CD14-positive monocyte (primary cell): Measurements from ENCODE around the gene RASD2. TPM values are rescaled to one million over a fixed set of nuclear protein-coding genes. Genes with fewer than 3 reads are reported as not detected.

Experiments used
- DNase-seq, 3 donors: peaks; one replicate each; pipeline ENCODE4 v3.0.0-alpha.2; 2011 to 2022
- H2AFZ ChIP-seq: 2 replicates; pipeline ENCODE4 v1.6.0; 2012; ENCODE audit warnings: mild to moderate bottlenecking, low read depth, low read length, inconsistent platforms; ENCODE audit not compliant: insufficient read depth, poor library complexity, severe bottlenecking
- H3K27ac ChIP-seq, 2 donors: 1 replicate in 1 of 2; 2 replicates in 1 of 2; pipeline ENCODE4 v1.5.1; 2012 to 2013; ENCODE audit warnings: low read length in 2 of 2, control low read depth in 1 of 2, inconsistent platforms in 1 of 2, low read depth in 1 of 2, mild to moderate bottlenecking in 1 of 2
- H3K27me3 ChIP-seq, 2 donors: one replicate each; pipeline versions ENCODE4 v1.6.0 to v1.6.1; 2011 to 2013; ENCODE audit warnings: low read length in 2 of 2; ENCODE audit not compliant: control insufficient read depth in 2 of 2, insufficient read depth in 2 of 2
- H3K36me3 ChIP-seq, 2 donors: replicated peaks in 1 of 2; 1 replicate in 1 of 2; 2 replicates in 1 of 2; pipeline versions ENCODE4 v1.5.1 to v1.6.1; 2012 to 2013; ENCODE audit warnings: low read length in 2 of 2, control low read depth in 1 of 2, inconsistent platforms in 1 of 2, mild to moderate bottlenecking in 1 of 2; ENCODE audit not compliant: insufficient read depth in 2 of 2, control insufficient read depth in 1 of 2
- H3K4me1 ChIP-seq, 2 donors: 1 replicate in 1 of 2; 2 replicates in 1 of 2; pipeline versions ENCODE4 v1.5.1 to v1.6.1; 2012 to 2013; ENCODE audit warnings: low read length in 2 of 2, control low read depth in 1 of 2, inconsistent platforms in 1 of 2, mild to moderate bottlenecking in 1 of 2, moderate library complexity in 1 of 2; ENCODE audit not compliant: insufficient read depth in 2 of 2, control insufficient read depth in 1 of 2
- H3K4me2 ChIP-seq: replicated peaks from 2 replicates; pipeline ENCODE3; 2012; ENCODE audit warnings: low read length, moderate library complexity, mild to moderate bottlenecking; ENCODE audit not compliant: poor library complexity, severe bottlenecking; ENCODE audit errors: extremely low read depth
- H3K4me3 ChIP-seq, 3 experiments: fragments of 200-600 bp in 1 of 3; sonication (generic) in 1 of 3; replicated peaks in 1 of 3; 1 replicate in 2 of 3; 2 replicates in 1 of 3; pipeline ENCODE4 v1.5.1; 2011 to 2013; ENCODE audit warnings: low read length in 3 of 3, mild to moderate bottlenecking in 3 of 3, control low read depth in 2 of 3, low read depth in 2 of 3, inconsistent platforms in 1 of 3, moderate library complexity in 1 of 3
- H3K79me2 ChIP-seq: 2 replicates; pipeline ENCODE4 v1.6.0; 2012; ENCODE audit warnings: mild to moderate bottlenecking, control low read depth, inconsistent platforms, low read length, moderate library complexity; ENCODE audit not compliant: insufficient read depth
- H3K9ac ChIP-seq: 2 replicates; pipeline ENCODE4 v1.6.0; 2017; ENCODE audit warnings: low read length, mild to moderate bottlenecking; ENCODE audit not compliant: insufficient read depth, poor library complexity, severe bottlenecking
- H3K9me3 ChIP-seq, 2 donors: replicated peaks in 1 of 2; 1 replicate in 1 of 2; 2 replicates in 1 of 2; pipeline versions ENCODE4 v1.5.1 to v1.6.1; 2012 to 2013; ENCODE audit warnings: low read length in 2 of 2, control low read depth in 1 of 2; ENCODE audit not compliant: control insufficient read depth in 1 of 2, insufficient read depth in 1 of 2
- H4K20me1 ChIP-seq: 2 replicates; pipeline ENCODE4 v1.6.0; 2012; ENCODE audit warnings: mild to moderate bottlenecking, low read length, control low read depth, moderate library complexity; ENCODE audit not compliant: insufficient read depth
- H3K27ac Mint-ChIP-seq, 7 donors: one replicate each; pipeline ENCODE4 v1.8.0; 2020; ENCODE audit warnings: mild to moderate bottlenecking in 7 of 7, mixed read lengths in 7 of 7, moderate library complexity in 6 of 7, inconsistent platforms in 2 of 7
- H3K27me3 Mint-ChIP-seq, 3 donors: one replicate each; pipeline ENCODE4 v1.8.0; 2021 to 2022; ENCODE audit warnings: low read depth in 3 of 3, mild to moderate bottlenecking in 3 of 3, mixed read lengths in 3 of 3, moderate library complexity in 3 of 3, inconsistent platforms in 1 of 3
- H3K36me3 Mint-ChIP-seq, 2 donors: one replicate each; pipeline ENCODE4 v1.8.0; 2020; ENCODE audit warnings: mixed read lengths in 2 of 2, inconsistent platforms in 1 of 2, mild to moderate bottlenecking in 1 of 2
- H3K4me1 Mint-ChIP-seq: one replicate; pipeline ENCODE4 v1.8.0; 2020; ENCODE audit warnings: mild to moderate bottlenecking, mixed read lengths
- H3K4me3 Mint-ChIP-seq, 2 donors: one replicate each; pipeline ENCODE4 v1.8.0; 2020; ENCODE audit warnings: mild to moderate bottlenecking in 2 of 2, mixed read lengths in 2 of 2, moderate library complexity in 1 of 2
- H3K9me3 Mint-ChIP-seq, 7 donors: one replicate each; pipeline ENCODE4 v1.8.0; 2020 to 2022; ENCODE audit warnings: mixed read lengths in 7 of 7, mild to moderate bottlenecking in 6 of 7, moderate library complexity in 6 of 7, inconsistent platforms in 2 of 7
- WGBS: methylation state at CpG from one replicate; pipeline ENCODE4 v1.1.5; 2013; ENCODE audit warnings: missing lambda C conversion rate; ENCODE audit not compliant: insufficient coverage; 5-methylcytosine and 5-hydroxymethylcytosine counted together
- intact Hi-C, 2 donors: fragments of 100-400 bp; cut with micrococcal nuclease; formaldehyde crosslinking; loops; one replicate each; pipeline versions ENCODE4 v1.15.0 to v1.15.1; 2023
- polyA plus RNA-seq, 3 donors: library from polyadenylated mRNA; depleted of rRNA in 1 of 3; unstranded in 2 of 3; stranded (reverse) in 1 of 3; fragments of 300-500 nt in 2 of 3; fragments of >200 nt in 1 of 3; fragmentation: Illumina TruSeq in 2 of 3; gene quantifications; 1 replicate in 2 of 3; 2 replicates in 1 of 3; pipeline ENCODE4 v1.2.3, GENCODE V29; 2012 to 2021
- TF ChIP-seq, protein P1 (sequence below): fragments of 200-600 bp; IDR thresholded peaks from one replicate; pipeline ENCODE4 v1.8.0; 2022; ENCODE audit warnings: antibody characterized with exemption, mild to moderate bottlenecking

Gene RASD2
- polyA plus RNA-seq, 3 donors, result 0.29 TPM; not detected in 2

DNA sequence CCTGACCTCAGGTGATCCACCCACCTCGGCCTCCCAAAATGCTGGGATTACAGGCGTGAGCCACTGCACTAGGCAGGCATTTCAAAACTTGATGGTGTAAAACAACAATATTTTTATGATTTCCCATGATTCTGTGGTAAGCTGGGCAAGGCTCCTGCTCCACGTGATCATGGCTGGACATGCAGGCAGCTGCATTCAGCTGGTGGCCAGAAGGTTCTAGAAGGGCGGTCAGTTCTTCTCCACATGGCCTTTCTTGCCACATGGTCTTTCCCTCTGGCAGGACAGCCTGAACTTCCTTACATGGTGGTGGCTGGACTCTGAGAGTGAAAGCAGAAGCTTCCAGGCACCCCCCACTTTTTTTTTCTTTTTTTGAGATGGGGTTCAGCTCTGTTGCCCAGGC lies 9.9 kb upstream of the RASD2 start:
- Mint-ChIP-seq H3K9me3 (peaks cover 0 to 9% (median 7%) of the 10 kb centered on the region in 7 donors), H3K27ac (no peak overlapping the region), H3K27me3 (peaks cover 0 to 4% (median 3%) of the 10 kb centered on the region in 3 donors), H3K4me3 (no peak overlapping the region), H3K4me1 (peaks cover 19% of the 10 kb centered on the region), H3K36me3 (no peaks in the 10 kb centered on the region)
- 95% methylated on average over 4 of the region's 4 CpGs for WGBS
- H3K9me3 ChIP-seq, result peaks cover 0 to 10% of the 10 kb centered on the region in 2 donors
- H3K36me3 ChIP-seq, result no peaks in the 10 kb centered on the region
- TF ChIP-seq, protein P1, sequence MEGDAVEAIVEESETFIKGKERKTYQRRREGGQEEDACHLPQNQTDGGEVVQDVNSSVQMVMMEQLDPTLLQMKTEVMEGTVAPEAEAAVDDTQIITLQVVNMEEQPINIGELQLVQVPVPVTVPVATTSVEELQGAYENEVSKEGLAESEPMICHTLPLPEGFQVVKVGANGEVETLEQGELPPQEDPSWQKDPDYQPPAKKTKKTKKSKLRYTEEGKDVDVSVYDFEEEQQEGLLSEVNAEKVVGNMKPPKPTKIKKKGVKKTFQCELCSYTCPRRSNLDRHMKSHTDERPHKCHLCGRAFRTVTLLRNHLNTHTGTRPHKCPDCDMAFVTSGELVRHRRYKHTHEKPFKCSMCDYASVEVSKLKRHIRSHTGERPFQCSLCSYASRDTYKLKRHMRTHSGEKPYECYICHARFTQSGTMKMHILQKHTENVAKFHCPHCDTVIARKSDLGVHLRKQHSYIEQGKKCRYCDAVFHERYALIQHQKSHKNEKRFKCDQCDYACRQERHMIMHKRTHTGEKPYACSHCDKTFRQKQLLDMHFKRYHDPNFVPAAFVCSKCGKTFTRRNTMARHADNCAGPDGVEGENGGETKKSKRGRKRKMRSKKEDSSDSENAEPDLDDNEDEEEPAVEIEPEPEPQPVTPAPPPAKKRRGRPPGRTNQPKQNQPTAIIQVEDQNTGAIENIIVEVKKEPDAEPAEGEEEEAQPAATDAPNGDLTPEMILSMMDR, result no peak
- no peak overlapping the region for H2AFZ ChIP-seq
- H3K27me3 ChIP-seq, result no peaks in the 10 kb centered on the region
- H3K9ac ChIP-seq, result no peak overlapping the region
- no peak overlapping the region for H3K4me2 ChIP-seq
- no peaks in the 10 kb centered on the region for H4K20me1 ChIP-seq
- intact Hi-C loops, result no loop called here
- H3K4me3 ChIP-seq, result no peak overlapping the region
- no peak overlapping the region for H3K27ac ChIP-seq
- H3K79me2 ChIP-seq, result no peaks in the 10 kb centered on the region
- DNase-seq, result no peak
- H3K4me1 ChIP-seq, result peaks cover 14 to 16% of the 10 kb centered on the region in 2 donors

DNA sequence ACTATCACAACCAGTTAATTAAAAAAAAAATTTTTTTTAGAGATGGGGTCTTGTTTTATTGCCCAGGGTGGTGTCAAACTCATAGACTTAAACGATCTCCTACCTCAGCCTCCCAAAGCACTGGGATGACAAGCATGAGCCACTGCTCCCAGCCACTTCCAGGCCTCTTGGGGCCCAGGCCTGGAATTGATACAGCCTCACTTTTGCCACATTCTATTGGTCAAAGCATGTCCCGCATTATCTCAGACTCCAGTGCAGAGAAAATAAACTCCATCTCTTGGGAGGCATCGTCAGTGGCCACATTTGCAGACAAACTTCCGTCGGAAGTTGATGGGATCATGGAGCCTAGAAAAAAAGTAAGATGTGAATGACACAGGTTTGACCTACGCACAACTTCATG lies 9.4 kb upstream of the RASD2 start:
- intact Hi-C loops, result no loop called here
- peaks cover 24% of the 10 kb centered on the region for H3K4me1 Mint-ChIP-seq
- H3K27me3 ChIP-seq, result no peaks in the 10 kb centered on the region
- H3K36me3 Mint-ChIP-seq, result no peaks in the 10 kb centered on the region
- no peak overlapping the region for H3K27ac ChIP-seq
- no peak overlapping the region for H3K4me2 ChIP-seq
- no peak overlapping the region for H2AFZ ChIP-seq
- no peak overlapping the region for H3K4me3 Mint-ChIP-seq
- H3K4me1 ChIP-seq, result peaks cover 19 to 21% of the 10 kb centered on the region in 2 donors
- peaks cover 0 to 10% of the 10 kb centered on the region in 2 donors for H3K9me3 ChIP-seq
- no peak overlapping the region for H3K9ac ChIP-seq
- peaks cover 0 to 4% (median 3%) of the 10 kb centered on the region in 3 donors for H3K27me3 Mint-ChIP-seq
- TF ChIP-seq, protein P1, result no peak
- 93% methylated on average over 2 of the region's 6 CpGs for WGBS
- H3K79me2 ChIP-seq, result no peaks in the 10 kb centered on the region
- no peak overlapping the region for H3K27ac Mint-ChIP-seq
- no peaks in the 10 kb centered on the region for H3K36me3 ChIP-seq
- no peak overlapping the region for H3K4me3 ChIP-seq
- H4K20me1 ChIP-seq, result no peaks in the 10 kb centered on the region
- peaks cover 0 to 9% (median 7%) of the 10 kb centered on the region in 7 donors for H3K9me3 Mint-ChIP-seq
- DNase-seq, result no peak
